Activated T-cell treated with anti-CD3 and anti-CD28 coated beads for 1 hour (primary cell): ENCODE measurements around the gene UBE2D2.

Source experiments
- DNase-seq: peaks from one replicate; pipeline ENCODE4 v3.0.0-alpha.2; 2020; ENCODE audit warnings: low read depth

Gene UBE2D2

GRCh38 chr5:139676951-139677735, 116.0 kb downstream of the UBE2D2 start:
- DNase-seq: no peak
